MM.1S (cell line): ENCODE results near the gene KREMEN2.
"Not testable (repeated sequence)": the region's sequence is repeated elsewhere in the genome, so short reads cannot be mapped to it uniquely, and the experiment has no call there.

Experiments
- DNase-seq: peaks from one replicate; pipeline ENCODE4 v3.0.0-alpha.2; 2015
- H2AFZ ChIP-seq: fragments of 300-600 bp; sonication (generic); 2 replicates; pipeline ENCODE4 v1.6.0; 2016; ENCODE audit warnings: antibody characterized with exemption, low read length
- H3F3A ChIP-seq: fragments of 300-600 bp; sonication (generic); 2 replicates; pipeline ENCODE4 v1.6.1; 2016; ENCODE audit warnings: mild to moderate bottlenecking, antibody characterized with exemption, low read length, moderate library complexity, mixed read lengths; ENCODE audit not compliant: insufficient read depth
- H3K27ac ChIP-seq: fragments of 300-600 bp; sonication (generic); 2 replicates; pipeline ENCODE4 v1.5.1; 2016; ENCODE audit warnings: mild to moderate bottlenecking, low read length
- H3K27me3 ChIP-seq: fragments of 300-600 bp; sonication (generic); replicated peaks from 2 replicates; pipeline ENCODE4 v1.6.0; 2016; ENCODE audit warnings: low read length; ENCODE audit not compliant: insufficient read depth
- H3K36me3 ChIP-seq: fragments of 300-600 bp; sonication (generic); replicated peaks from 2 replicates; pipeline ENCODE4 v1.6.1; 2016; ENCODE audit warnings: mild to moderate bottlenecking, low read length, mixed read lengths; ENCODE audit not compliant: insufficient read depth
- H3K4me1 ChIP-seq: fragments of 300-600 bp; sonication (generic); 2 replicates; pipeline ENCODE4 v1.6.1; 2016; ENCODE audit warnings: low read length, mixed read lengths
- H3K4me2 ChIP-seq: fragments of 300-600 bp; sonication (generic); 2 replicates; pipeline ENCODE4 v1.6.0; 2016; ENCODE audit warnings: low read depth, low read length
- H3K4me3 ChIP-seq: fragments of 300-600 bp; sonication (generic); 2 replicates; pipeline ENCODE4 v1.5.1; 2016; ENCODE audit warnings: low read length, mixed read lengths
- H3K79me2 ChIP-seq: fragments of 300-600 bp; sonication (generic); 2 replicates; pipeline ENCODE4 v1.6.1; 2016; ENCODE audit warnings: mixed run types, low read length, mixed read lengths
- H3K9ac ChIP-seq: fragments of 300-600 bp; sonication (generic); 2 replicates; pipeline ENCODE4 v1.6.1; 2016; ENCODE audit warnings: low read length, mixed read lengths
- H3K9me2 ChIP-seq: fragments of 300-600 bp; sonication (generic); replicated peaks from 2 replicates; pipeline ENCODE4 v1.6.1; 2016; ENCODE audit warnings: mild to moderate bottlenecking, low read length, mixed read lengths; ENCODE audit not compliant: insufficient read depth
- H3K9me3 ChIP-seq: fragments of 300-600 bp; sonication (generic); replicated peaks from 2 replicates; pipeline ENCODE4 v1.6.1; 2016; ENCODE audit warnings: mild to moderate bottlenecking, low read length, mixed read lengths; ENCODE audit not compliant: insufficient read depth
- H4K20me1 ChIP-seq: fragments of 300-600 bp; sonication (generic); 2 replicates; pipeline ENCODE4 v1.6.1; 2016; ENCODE audit warnings: mild to moderate bottlenecking, low read length, moderate library complexity, mixed read lengths; ENCODE audit not compliant: insufficient read depth
- CTCF ChIP-seq: fragments of 300-600 bp; sonication (generic); IDR thresholded peaks from 2 replicates; pipeline ENCODE4 v1.5.1; 2016; ENCODE audit warnings: antibody characterized with exemption, low read length, mixed read lengths
- EZH2 ChIP-seq: fragments of 300-600 bp; sonication (generic); optimal IDR thresholded peaks from 2 replicates; pipeline ENCODE3; 2017; ENCODE audit warnings: low read depth, mild to moderate bottlenecking, antibody characterized with exemption, low read length, mixed read lengths
- EZH2phosphoT487 ChIP-seq: fragments of 300-600 bp; sonication (generic); IDR thresholded peaks from 2 replicates; pipeline ENCODE4 v1.6.1; 2018; ENCODE audit warnings: antibody characterized with exemption, low read length

The KREMEN2 gene

GRCh38 chr16:2929693-2930092, 34.4 kb upstream of the KREMEN2 start:
- no peaks in the 10 kb centered on the region for H3K9me3 ChIP-seq
- no peak overlapping the region for H3K27ac ChIP-seq
- H3K9me2 ChIP-seq: no peaks in the 10 kb centered on the region
- peaks cover 5% of the 10 kb centered on the region; the same call in 1 of the 2 replicates for H3K79me2 ChIP-seq
- H3K4me3 ChIP-seq: no peak overlapping the region
- peaks cover 4% of the 10 kb centered on the region; the same call in 1 of the 2 replicates for H3F3A ChIP-seq
- H2AFZ ChIP-seq: no peak overlapping the region
- no peak overlapping the region for H3K4me2 ChIP-seq
- H3K36me3 ChIP-seq: no peaks in the 10 kb centered on the region
- H3K27me3 ChIP-seq: no peaks in the 10 kb centered on the region
- peaks cover 10% of the 10 kb centered on the region; the same call in 1 of the 2 replicates for H3K4me1 ChIP-seq
- TF ChIP-seq EZH2: no peak
- TF ChIP-seq EZH2phosphoT487: no peak
- DNase-seq: no peak
- no peaks in the 10 kb centered on the region for H4K20me1 ChIP-seq
- H3K9ac ChIP-seq: no peak overlapping the region

DNA sequence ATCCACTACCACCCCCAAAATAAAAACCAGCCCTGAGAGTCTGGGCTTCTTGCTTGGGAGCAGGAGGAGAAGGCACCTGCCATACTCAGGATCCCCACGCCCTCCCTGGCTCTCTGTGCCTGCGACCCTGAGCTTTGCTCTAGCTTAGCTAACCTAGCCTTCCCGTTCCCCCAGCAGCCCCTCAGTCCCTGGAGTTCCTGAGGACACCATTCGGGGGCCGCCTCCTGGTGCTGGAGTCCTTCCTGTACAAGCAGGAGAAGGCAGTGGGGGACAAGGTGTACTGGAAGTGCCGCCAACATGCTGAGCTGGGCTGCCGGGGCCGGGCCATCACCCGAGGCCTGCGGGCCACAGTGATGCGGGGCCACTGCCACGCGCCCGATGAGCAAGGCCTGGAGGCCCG, 33.8 kb upstream of the KREMEN2 start:
- Histone ChIP-seq H3K36me3 (no peaks in the 10 kb centered on the region), H3F3A (peaks cover 4% of the 10 kb centered on the region; the same call in 1 of the 2 replicates), H3K9me2 (no peaks in the 10 kb centered on the region), H4K20me1 (no peaks in the 10 kb centered on the region), H3K4me1 (peaks cover 10% of the 10 kb centered on the region; the same call in 1 of the 2 replicates), H3K4me2 (no peak overlapping the region), H3K4me3 (no peak overlapping the region), H3K79me2 (peaks cover 5% of the 10 kb centered on the region; the same call in 1 of the 2 replicates), H2AFZ (no peak overlapping the region), H3K9me3 (no peaks in the 10 kb centered on the region), H3K27ac (no peak overlapping the region), H3K9ac (no peak overlapping the region), H3K27me3 (no peaks in the 10 kb centered on the region)
- no peak for DNase-seq
- TF ChIP-seq EZH2phosphoT487 (no peak), CTCF (no peak), EZH2 (no peak)

- H3K4me1 ChIP-seq, DNase-seq, H3K9ac ChIP-seq, H3K9me3 ChIP-seq, H3K36me3 ChIP-seq, H3F3A ChIP-seq, H3K27ac ChIP-seq, H3K9me2 ChIP-seq, H3K79me2 ChIP-seq, H3K4me2 ChIP-seq, H4K20me1 ChIP-seq, H3K4me3 ChIP-seq, H3K27me3 ChIP-seq, H2AFZ ChIP-seq: not testable (repeated sequence)
Measured at GRCh38 chr16:2931231-2931914, 32.7 kb upstream of the KREMEN2 start.

GRCh38 chr16:2933136-2933535, 30.9 kb upstream of the KREMEN2 start:
- Histone ChIP-seq H4K20me1 (no peaks in the 10 kb centered on the region), H3K4me3 (no peak overlapping the region), H3K9ac (no peak overlapping the region), H3K27me3 (no peaks in the 10 kb centered on the region), H3K36me3 (no peaks in the 10 kb centered on the region), H3K4me2 (no peak overlapping the region), H3K4me1 (no peaks in the 10 kb centered on the region), H2AFZ (no peak overlapping the region), H3K9me2 (no peaks in the 10 kb centered on the region), H3K27ac (no peak overlapping the region), H3K79me2 (no peaks in the 10 kb centered on the region), H3K9me3 (no peaks in the 10 kb centered on the region), H3F3A (no peaks in the 10 kb centered on the region)
- DNase-seq: no peak
- TF ChIP-seq EZH2 (no peak), CTCF (no peak), EZH2phosphoT487 (no peak)
